Smooth muscle cell (in vitro differentiated cells): ENCODE results near the gene KRT1. TPM values are rescaled to one million over a fixed set of nuclear protein-coding genes. Genes with fewer than 3 reads are reported as not detected.

ENCODE experiments used
- DNase-seq: peaks from one replicate; lab custom pipeline; 2025; ENCODE audit not compliant: unreplicated experiment; lab: John Stamatoyannopoulos, UW
- H2AFZ ChIP-seq: fragments of 200-600 bp; sonication (generic); 2 replicates; pipeline ENCODE4 v1.6.0; 2016; ENCODE audit warnings: antibody characterized with exemption, low read depth, mild to moderate bottlenecking
- H3F3A ChIP-seq: fragments of 200-600 bp; sonication (generic); 2 replicates; pipeline ENCODE4 v1.6.0; 2017; ENCODE audit warnings: antibody characterized with exemption, low read depth
- H3K27ac ChIP-seq: fragments of 200-600 bp; sonication (generic); 2 replicates; pipeline ENCODE4 v1.5.1; 2016; ENCODE audit warnings: low read depth, mild to moderate bottlenecking
- H3K27me3 ChIP-seq: fragments of 200-600 bp; sonication (generic); 2 replicates; pipeline ENCODE4 v1.6.1; 2016; ENCODE audit warnings: low read depth, mild to moderate bottlenecking
- H3K36me3 ChIP-seq: fragments of 200-600 bp; sonication (generic); 2 replicates; pipeline ENCODE4 v1.5.1; 2016; ENCODE audit warnings: low read depth
- H3K4me1 ChIP-seq: fragments of 200-600 bp; sonication (generic); 2 replicates; pipeline ENCODE4 v1.5.1; 2016; ENCODE audit warnings: low read depth
- H3K4me2 ChIP-seq: fragments of 200-600 bp; sonication (generic); 2 replicates; pipeline ENCODE4 v1.6.0; 2016; ENCODE audit warnings: mild to moderate bottlenecking
- H3K4me3 ChIP-seq: fragments of 200-600 bp; sonication (generic); 2 replicates; pipeline ENCODE4 v1.5.1; 2016; ENCODE audit warnings: mild to moderate bottlenecking
- H3K79me2 ChIP-seq: fragments of 200-600 bp; sonication (generic); 2 replicates; pipeline ENCODE4 v1.6.0; 2016; ENCODE audit warnings: low read depth, mild to moderate bottlenecking
- H3K9ac ChIP-seq: fragments of 200-600 bp; sonication (generic); 2 replicates; pipeline ENCODE4 v1.6.0; 2016; ENCODE audit warnings: low read depth
- H3K9me3 ChIP-seq: fragments of 200-600 bp; sonication (generic); replicated peaks from 2 replicates; pipeline ENCODE4 v1.5.1; 2016; ENCODE audit warnings: low read depth
- H4K20me1 ChIP-seq: fragments of 200-600 bp; sonication (generic); 2 replicates; pipeline ENCODE4 v1.6.0; 2016; ENCODE audit warnings: low read depth
- WGBS: methylation state at CpG from one replicate; pipeline ENCODE4 v1.1.7; 2016; ENCODE audit warnings: low lambda C conversion rate; 5-methylcytosine and 5-hydroxymethylcytosine counted together
- polyA plus RNA-seq: library from polyadenylated mRNA; unstranded; fragments of >200 nt; fragmentation: Nextera tagmentation; extraction: Ambion mirVana; gene quantifications from 2 replicates; pipeline ENCODE4 v1.2.1, GENCODE V29; 2016
- total RNA-seq: library from RNA; depleted of rRNA; stranded (reverse); fragments of >200 nt; gene quantifications from 2 replicates; pipeline ENCODE4 v1.2.3, GENCODE V29; 2014
- TF ChIP-seq, protein P1 (sequence below): fragments of 200-600 bp; sonication (generic); IDR thresholded peaks from 2 replicates; pipeline ENCODE4 v1.5.1; 2017; ENCODE audit warnings: borderline replicate concordance, mild to moderate bottlenecking, antibody characterized with exemption; ENCODE audit not compliant: insufficient read depth, poor library complexity, severe bottlenecking

Gene KRT1
- total and polyA plus RNA-seq, 2 experiments from 2014 or later, result 5.6 to 13.5 TPM

DNA sequence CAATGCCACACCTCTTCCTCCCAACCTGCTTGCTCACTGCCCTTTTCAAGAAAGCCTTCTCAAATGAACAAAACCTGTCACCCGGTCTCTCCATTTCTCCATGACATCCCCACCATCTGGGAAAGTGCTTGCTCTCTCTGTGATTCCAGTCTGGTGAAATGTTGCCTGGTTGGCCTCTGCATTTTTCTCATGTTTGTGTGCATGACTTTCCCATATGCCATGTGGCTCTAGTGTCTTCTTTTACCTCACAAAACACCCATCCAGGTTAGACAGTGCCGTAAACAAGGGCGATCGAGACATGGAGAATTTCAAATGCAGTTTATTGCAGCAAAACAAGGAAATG lies 5.8 kb downstream of the KRT1 start:
- WGBS, result 74% methylated on average over 4 of the region's 4 CpGs
- peaks cover 32% of the 10 kb centered on the region for H3K27me3 ChIP-seq
- no peak for DNase-seq
- TF ChIP-seq, protein P1, sequence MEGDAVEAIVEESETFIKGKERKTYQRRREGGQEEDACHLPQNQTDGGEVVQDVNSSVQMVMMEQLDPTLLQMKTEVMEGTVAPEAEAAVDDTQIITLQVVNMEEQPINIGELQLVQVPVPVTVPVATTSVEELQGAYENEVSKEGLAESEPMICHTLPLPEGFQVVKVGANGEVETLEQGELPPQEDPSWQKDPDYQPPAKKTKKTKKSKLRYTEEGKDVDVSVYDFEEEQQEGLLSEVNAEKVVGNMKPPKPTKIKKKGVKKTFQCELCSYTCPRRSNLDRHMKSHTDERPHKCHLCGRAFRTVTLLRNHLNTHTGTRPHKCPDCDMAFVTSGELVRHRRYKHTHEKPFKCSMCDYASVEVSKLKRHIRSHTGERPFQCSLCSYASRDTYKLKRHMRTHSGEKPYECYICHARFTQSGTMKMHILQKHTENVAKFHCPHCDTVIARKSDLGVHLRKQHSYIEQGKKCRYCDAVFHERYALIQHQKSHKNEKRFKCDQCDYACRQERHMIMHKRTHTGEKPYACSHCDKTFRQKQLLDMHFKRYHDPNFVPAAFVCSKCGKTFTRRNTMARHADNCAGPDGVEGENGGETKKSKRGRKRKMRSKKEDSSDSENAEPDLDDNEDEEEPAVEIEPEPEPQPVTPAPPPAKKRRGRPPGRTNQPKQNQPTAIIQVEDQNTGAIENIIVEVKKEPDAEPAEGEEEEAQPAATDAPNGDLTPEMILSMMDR, result no peak
- no peak overlapping the region for H3K4me3 ChIP-seq
- no peaks in the 10 kb centered on the region for H3K4me1 ChIP-seq
- no peaks in the 10 kb centered on the region for H3K9me3 ChIP-seq
- no peaks in the 10 kb centered on the region for H3K36me3 ChIP-seq
- H3K4me2 ChIP-seq, result no peak overlapping the region
- H3F3A ChIP-seq, result no peaks in the 10 kb centered on the region
- H3K27ac ChIP-seq, result no peak overlapping the region
- no peaks in the 10 kb centered on the region for H4K20me1 ChIP-seq
- no peaks in the 10 kb centered on the region for H3K79me2 ChIP-seq
- no peak overlapping the region for H2AFZ ChIP-seq
- no peak overlapping the region for H3K9ac ChIP-seq

DNA sequence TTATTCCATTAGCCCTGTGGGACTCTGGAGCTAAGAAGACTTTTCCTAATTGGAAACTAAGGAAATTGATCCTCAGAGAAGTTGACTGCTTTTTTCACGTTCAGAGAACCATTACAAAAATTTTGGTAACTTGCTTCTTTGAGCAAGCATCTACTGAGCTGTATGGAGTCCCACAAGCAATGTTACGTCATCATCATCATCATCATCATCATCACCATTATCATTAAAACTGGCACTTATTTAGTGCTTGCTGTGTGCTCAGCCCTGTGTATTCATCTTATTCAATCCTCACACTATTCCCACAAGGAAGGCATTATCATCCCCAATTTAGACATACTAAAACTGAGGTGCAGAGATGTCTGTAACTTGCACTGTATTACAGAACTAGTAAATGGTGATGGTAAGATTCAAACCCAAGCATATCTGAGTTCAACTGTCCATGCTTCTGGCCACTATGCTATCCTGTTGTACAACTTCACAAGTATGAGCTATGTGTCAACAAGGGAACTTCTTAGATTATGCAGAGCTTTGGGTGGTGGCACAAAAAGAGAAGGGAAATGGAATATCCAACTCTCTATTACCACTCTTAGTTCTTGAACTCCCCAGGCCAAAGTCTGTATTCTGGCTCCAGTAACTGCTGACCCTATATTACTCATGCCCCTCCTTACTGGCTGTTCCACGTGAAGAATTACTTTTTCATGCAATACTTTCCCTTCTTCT lies 6.3 kb downstream of the KRT1 start:
- Histone ChIP-seq H3K9ac (no peak overlapping the region), H4K20me1 (no peaks in the 10 kb centered on the region), H3K36me3 (no peaks in the 10 kb centered on the region), H3K4me1 (no peaks in the 10 kb centered on the region), H3F3A (no peaks in the 10 kb centered on the region), H3K27me3 (peaks cover 28% of the 10 kb centered on the region), H3K27ac (no peak overlapping the region), H3K4me2 (no peak overlapping the region), H2AFZ (no peak overlapping the region), H3K4me3 (no peak overlapping the region), H3K9me3 (no peaks in the 10 kb centered on the region), H3K79me2 (no peaks in the 10 kb centered on the region)
- 53% methylated on average over 3 of the region's 3 CpGs for WGBS
- no peak for DNase-seq
- TF ChIP-seq, protein P1, result no peak

DNA sequence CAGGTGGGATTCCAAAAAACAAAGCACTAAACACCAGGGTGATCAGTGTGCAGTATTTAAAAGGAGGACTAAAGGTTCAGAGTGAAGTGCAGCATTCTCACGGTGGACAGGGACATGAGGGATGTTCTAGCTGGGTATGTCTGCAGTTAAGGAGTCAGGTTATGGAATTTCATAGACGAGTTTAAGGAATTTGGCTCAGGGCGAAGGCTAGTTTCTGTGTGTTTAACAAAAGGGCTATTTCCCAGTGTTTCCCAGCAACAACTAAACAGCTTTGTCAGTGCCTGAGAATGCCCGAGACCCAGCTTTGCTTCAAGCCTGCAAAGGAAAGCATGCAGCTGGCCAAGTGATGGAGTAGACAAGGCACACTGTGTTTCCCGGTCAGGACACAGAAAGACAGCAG lies 7.0 kb downstream of the KRT1 start:
- H2AFZ ChIP-seq, result no peak overlapping the region
- H3K79me2 ChIP-seq, result no peaks in the 10 kb centered on the region
- H3K27ac ChIP-seq, result peak overlapping the region; percentile 54
- H3K4me2 ChIP-seq, result no peak overlapping the region
- no peak overlapping the region for H3K4me3 ChIP-seq
- no peaks in the 10 kb centered on the region for H4K20me1 ChIP-seq
- no peaks in the 10 kb centered on the region for H3K9me3 ChIP-seq
- 73% methylated on average over 5 of the region's 5 CpGs for WGBS
- H3F3A ChIP-seq, result no peaks in the 10 kb centered on the region
- TF ChIP-seq, protein P1, result no peak
- H3K36me3 ChIP-seq, result no peaks in the 10 kb centered on the region
- no peak overlapping the region for H3K9ac ChIP-seq
- no peak for DNase-seq
- peaks cover 27% of the 10 kb centered on the region for H3K27me3 ChIP-seq
- H3K4me1 ChIP-seq, result no peaks in the 10 kb centered on the region

DNA sequence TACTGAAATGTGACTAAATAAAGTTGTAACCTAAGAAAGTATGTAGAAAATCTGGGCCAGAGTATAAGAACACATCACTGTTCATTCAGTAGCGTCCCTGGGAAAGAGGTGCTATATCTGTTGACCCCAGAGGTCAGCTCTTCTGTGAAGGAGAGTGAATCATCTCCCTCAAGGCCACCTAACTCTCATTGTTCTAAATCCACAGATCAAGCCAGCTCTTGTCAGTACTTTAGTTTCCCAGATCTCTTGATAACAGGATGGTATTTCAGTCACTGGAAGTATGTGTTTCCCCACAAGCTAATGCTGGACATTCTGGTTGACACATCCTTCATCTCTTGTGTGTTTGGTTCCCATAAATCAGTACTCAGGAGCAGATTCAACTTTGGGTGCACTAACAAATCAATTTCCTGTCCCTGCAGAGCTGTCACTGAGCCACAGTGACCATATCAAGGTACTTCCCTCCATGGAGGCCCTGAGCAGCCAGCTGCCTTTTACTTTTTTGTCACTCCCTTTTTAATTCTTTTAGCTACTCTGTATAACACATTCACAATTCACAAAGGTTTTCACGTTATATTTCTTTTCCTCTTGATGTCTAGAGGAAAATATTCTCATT lies 7.8 kb downstream of the KRT1 start:
- 50% methylated on average over 2 of the region's 2 CpGs for WGBS
- Histone ChIP-seq H3K79me2 (no peaks in the 10 kb centered on the region), H3F3A (no peaks in the 10 kb centered on the region), H3K27ac (peak overlapping the region; percentile 54), H3K9ac (no peak overlapping the region), H3K4me3 (no peak overlapping the region), H3K4me1 (no peaks in the 10 kb centered on the region), H3K36me3 (no peaks in the 10 kb centered on the region), H2AFZ (no peak overlapping the region), H3K4me2 (no peak overlapping the region), H3K27me3 (peaks cover 26% of the 10 kb centered on the region), H4K20me1 (no peaks in the 10 kb centered on the region), H3K9me3 (no peaks in the 10 kb centered on the region)
- TF ChIP-seq, protein P1, result no peak
- no peak for DNase-seq
